Activated gamma-delta T cell treated with Interleukin-2 at 50 U/mL for 16 hours (primary cell): ENCODE data around the gene DAAM1.

ENCODE experiments used
- DNase-seq: peaks from one replicate; pipeline ENCODE4 v3.0.0-alpha.2; 2020

The DAAM1 gene

GRCh38 chr14:59188461-59189090, at the start of gene DAAM1:
TSS of gene DAAM1 (plus strand) at chr14:59188667. CDS start at chr14:59263478, 74,811 bp downstream.
- peak; percentile 94 for DNase-seq

DNA sequence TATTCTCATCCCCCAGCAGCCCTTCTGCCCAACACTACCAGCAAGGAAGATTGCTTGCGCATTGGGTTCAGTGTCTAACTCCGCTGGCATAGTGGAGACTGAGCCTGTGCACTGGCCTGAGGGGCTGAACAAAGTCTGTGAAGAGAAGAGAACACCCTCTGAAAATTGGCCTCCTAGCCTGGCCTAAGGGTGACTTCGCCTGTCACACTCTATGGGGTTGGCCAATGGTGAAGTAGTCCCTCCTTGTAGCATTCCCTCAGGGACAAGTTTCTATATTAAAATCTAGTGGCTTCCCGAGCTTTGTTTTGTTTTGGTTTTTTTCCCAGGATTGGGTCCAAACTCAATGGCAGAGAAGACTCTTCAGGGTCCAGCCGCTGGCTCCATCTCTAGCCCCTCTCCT, 49.1 kb upstream of the DAAM1 start:
- DNase-seq = no peak

GRCh38 chr14:59140106-59140843, 48.2 kb upstream of the DAAM1 start:
- no peak for DNase-seq

DNA sequence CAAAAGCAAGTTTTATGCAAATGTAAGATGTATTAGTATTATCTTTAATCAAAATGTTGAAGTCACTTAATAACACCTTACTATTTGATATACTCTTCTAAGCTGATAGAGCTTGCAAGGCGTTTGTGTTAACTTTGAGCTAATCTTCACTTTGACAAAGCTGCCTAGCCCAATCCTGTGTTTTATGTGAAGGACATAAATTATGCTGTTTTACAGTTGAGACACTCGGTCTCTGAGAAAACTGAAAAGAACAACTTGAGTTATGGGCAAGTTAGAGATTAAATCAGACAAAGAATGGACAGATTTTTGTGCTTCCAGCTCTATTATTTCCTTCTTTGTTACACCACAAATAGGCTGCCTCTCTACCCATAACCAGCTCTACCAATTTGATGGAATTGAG, 42.0 kb upstream of the DAAM1 start:
- DNase-seq = no peak

- no peak for DNase-seq
Observed at GRCh38 chr14:59147007-59147406, 41.5 kb upstream of the DAAM1 start.

DNA sequence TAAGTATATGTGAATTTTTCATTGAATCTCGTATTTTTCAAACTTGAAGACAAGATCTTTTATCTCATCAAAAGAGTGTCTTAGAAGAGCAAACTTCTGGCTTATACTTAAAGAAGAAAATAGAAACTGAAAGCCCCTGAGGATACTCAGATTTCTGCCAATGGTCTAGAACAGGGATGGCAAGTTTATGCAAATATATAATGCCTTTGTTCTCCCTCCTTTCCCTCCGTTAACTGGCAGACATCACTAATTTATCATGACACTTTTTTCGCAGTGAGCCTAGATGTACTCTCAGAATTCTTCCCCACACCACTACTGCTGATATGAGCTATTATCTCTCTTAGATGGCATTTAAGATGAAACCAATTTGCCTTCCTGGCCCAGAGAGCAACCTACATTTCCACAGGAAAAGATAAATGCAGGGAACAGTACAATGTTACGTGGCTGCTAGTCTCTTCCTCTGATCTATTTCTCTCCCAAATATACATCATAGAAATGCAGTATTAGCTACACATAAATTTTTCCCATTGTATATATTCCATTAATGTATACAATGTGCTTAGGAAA, 40.0 kb upstream of the DAAM1 start:
- DNase-seq = no peak

- no peak for DNase-seq
Observed at GRCh38 chr14:59150990-59151389, 37.5 kb upstream of the DAAM1 start.

- DNase-seq = peak; percentile 7
Observed at GRCh38 chr14:59154373-59154772, 34.1 kb upstream of the DAAM1 start.

GRCh38 chr14:59155886-59156285, 32.6 kb upstream of the DAAM1 start:
- DNase-seq = no peak

- DNase-seq = no peak
Observed at GRCh38 chr14:59159169-59159568, 29.3 kb upstream of the DAAM1 start.

DNA sequence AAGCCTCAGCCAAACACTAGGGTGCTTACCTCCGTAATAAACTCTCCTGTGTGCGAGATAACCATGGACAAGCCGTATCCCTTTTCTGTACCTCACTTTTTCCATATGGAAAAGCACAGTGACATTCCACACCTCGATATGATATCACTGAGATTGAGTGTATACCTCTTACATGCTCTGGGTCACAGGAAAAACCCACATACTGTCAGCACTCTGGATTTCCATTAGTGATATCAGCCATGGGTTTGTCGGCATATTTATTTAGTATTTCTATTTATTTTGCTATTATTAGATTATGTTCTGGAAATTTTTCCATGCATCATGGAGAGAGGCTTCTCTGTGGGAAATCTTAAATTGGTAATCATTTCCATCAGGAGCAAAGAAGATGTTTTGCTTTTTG, 28.0 kb upstream of the DAAM1 start:
- DNase-seq = no peak

DNA sequence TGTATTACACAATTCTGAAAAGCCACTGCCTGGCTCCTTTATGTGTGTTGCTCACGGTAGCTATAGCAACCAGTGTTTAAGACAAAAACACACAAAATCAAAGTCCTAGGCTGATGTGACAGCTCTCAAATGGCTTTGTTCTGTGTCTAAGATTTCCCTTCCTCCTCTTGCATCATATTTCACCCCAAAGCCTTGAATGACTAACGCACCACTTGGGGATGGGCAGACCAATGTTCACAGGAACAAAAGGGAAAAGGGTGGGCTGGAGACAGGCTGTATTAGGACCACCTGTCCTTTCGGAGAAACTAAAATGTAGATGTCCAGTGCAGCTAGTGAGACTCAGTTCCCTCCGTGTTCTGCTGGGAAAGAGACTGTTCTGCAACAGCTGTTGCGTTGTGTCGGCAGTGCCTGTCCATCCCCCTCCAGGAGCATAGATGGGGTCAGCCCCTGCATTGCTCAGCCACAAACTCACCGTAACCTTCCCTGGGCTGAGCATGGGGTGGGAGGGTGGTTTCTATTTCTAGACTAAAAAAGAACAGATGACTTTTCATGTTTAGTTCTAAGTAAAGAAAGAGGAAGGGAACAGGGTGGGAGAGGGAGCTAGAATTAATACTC, 26.8 kb upstream of the DAAM1 start:
- peak; percentile 3 for DNase-seq

DNA sequence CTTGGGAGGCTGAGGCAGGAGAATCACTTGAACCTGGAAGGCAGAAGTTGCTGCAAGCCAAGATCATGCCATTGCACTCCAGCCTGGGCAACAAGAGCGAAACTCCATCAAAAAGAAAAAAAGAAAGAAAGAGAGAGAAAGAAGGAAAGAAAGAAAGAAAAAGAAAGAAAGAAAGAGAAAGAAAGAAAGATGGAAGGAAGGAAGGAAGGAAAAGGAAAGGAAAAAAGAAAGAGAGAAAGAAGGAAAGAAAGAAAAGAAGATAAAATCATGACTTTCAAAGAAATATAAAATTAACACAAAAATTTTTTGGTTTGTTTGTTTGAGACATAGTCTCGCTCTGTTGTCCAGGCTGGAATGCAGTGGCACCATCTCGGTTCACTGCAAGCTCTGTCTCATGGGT, 22.2 kb upstream of the DAAM1 start:
- no peak for DNase-seq

- no peak for DNase-seq
Observed at GRCh38 chr14:59175404-59175803, 13.1 kb upstream of the DAAM1 start.

DNA sequence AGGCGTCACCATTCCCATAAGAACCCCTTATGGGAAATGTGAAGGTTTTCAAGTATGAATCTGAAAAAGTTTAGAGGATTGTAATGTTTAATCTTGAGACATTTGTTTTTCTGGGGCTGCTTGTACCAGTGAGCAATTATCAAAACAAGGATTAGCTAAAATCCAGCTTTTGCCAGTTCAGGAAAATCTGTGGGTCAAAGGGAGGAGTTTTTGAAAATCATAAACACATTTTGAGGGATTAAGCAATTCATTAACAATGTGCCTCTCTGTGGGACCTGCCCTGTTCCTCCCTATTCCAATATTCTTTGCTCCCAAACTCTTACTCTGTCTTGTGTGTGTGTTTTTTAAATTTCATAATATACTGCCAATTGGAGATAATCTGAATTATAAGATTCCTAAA, 11.7 kb upstream of the DAAM1 start:
- DNase-seq = no peak

DNA sequence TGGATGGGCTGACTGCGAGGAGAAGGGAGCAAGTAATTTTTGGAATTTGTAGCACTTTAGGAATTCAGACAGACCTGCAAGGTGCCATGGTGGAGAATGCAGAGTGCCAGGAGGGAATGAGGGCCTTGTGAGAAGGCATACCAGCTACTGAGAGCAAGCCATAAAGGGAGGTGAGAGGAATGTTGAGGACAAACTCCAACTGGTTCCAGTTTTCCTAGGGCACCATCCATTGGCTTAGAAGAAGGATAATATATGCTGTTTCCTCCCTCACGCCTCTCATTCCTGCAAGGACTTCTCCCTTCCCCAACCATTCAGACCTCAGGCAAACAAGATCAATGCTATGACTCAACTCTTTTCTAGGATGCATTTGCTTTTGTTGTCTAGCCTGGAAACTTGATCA, 11.2 kb upstream of the DAAM1 start:
- DNase-seq = no peak

DNA sequence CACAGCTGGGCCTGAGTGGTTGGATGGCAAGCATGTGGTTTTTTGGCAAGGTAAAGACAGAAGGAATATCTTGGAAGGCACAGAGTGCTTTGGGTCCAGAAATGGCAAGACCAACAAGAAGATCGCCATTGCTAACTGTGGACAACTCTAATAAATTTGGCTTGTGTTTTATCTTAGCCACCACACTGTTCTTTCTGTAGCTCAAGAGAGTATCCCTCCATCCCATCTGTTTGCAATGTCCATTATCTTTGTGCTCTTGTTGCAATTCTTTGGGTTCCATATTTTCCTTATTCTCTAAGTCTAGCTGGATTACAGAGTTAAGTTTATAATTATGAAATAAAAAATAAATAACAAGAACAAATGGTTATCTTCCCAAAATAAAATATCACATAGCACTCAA, 6.7 kb upstream of the DAAM1 start:
- no peak for DNase-seq

DNA sequence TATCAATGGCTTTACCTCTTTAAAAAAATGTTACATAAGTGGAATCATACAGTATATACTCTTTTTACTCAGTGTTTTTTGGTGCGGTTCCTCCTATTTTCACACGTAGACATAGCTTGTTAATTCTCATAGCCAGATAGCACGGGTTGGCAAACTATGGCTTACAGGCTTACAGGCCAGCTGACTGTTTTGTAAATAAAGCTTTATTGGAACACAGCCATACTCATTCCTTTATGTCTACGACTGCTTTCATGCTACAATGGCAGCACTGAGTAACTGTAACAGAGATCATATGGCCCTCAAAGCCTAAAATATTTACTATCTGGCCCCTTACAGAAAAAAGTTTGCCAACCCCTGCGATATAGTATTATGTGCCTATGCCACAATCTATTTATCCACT, 5.8 kb upstream of the DAAM1 start:
- DNase-seq = no peak

DNA sequence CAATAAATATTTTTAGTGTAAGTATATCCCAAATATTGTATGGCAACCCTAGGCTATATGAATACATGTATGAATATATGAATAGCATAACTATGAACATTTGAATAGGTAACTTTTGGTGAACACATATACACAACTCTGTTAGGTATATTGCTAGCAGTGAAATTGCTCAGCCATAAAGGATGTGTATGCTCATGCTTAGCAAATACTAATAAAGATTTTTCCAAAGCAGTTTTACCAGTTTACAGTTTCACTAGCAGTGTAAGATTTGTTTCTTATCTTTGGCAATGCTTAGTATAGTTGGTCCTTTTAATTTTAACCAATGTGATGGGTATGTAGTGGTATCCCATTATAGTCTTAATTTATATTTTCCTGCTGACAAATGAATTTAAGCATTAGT, 5.3 kb upstream of the DAAM1 start:
- DNase-seq = no peak

- DNase-seq = no peak
Observed at GRCh38 chr14:59184396-59184795, 4.1 kb upstream of the DAAM1 start.

DNA sequence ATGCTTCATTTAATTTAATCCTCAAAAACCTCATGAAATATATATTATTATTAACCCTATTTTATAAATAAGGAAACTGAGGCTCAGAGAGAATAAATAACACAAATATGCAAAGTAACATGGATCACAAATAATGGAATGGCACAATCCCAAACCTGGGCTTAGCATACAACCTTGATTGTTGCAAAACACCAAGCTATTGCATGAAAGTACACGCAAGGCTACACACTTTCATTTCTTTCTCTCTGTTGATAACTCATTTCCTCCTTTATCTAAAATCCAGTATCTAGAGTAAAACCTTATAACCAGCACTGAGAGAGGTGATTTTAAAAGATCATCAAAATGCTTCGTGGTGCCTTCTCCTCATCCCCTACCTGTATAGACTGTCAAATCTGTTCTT, 2.8 kb upstream of the DAAM1 start:
- no peak for DNase-seq

DNA sequence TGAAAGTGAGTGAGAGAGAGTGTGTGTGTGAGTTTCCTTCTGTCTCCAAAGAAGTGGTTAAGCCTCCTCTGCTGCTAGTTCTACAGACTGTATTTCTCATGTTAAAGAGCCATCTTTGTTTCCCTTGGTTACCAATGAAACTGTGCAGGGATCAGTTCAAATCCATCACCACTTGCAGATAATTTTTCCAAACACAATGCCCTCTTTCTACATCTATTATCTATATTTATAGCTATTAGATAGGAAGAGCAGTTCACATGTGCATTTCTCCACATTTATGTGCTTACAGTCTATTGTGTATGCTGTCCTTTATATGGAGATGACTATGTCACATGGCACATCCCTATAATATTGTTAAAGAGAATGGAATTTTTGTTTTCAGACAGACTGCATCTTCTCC, 2.2 kb upstream of the DAAM1 start:
- DNase-seq = no peak

- no peak for DNase-seq
Observed at GRCh38 chr14:59187118-59187517, 1.3 kb upstream of the DAAM1 start.

DNA sequence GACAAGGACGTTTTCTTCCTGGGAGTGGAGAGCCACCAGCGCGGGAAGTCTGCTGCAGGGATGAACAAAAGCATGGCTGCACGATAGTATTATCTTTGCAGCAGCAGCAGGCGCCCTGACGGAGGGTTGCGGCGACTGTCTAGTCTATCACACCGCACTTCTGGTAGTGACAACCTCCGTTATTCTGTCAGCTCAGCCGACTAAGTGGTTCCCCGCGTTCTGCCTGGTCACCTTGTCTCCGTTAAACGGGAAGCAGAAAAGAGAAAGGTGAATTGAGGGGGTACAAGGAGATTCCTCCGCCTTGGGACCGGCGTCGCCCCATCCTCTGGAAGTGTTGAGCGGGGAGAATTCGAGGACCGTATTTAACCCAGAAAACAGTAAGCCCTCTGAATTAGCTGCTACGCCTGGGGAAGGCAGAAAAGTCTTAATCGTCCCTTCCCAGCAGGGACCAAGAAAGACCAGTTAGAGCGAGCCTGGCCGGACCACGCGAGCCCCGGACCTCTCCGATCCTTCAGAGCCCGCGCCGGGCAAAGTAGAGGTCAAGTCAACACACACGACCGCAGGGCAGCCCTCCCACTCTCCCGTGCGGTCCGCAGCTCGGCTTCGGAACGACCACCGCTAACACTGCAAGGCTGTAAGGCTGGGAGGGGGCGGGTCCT, 536 bp upstream of the DAAM1 start:
- peak; percentile 38 for DNase-seq
